ENCODE data around the gene CARNS1. TPM values are rescaled to one million over a fixed set of nuclear protein-coding genes. Genes with fewer than 3 reads are reported as not detected.

Gene CARNS1
- total and polyA plus RNA-seq, 11 donors = 0.89 to 33.6 (median 6.2) TPM

- Histone ChIP-seq H3K4me1 (peaks cover 0 to 43% (median 12%) of the 10 kb centered on the region in 12 donors), H3K27ac (no peak overlapping the region), H3K4me3 (no peak overlapping the region), H3K9me3 (no peaks in the 10 kb centered on the region), H3K36me3 (no peaks in the 10 kb centered on the region), H3K27me3 (peaks cover 0 to 56% (median 16%) of the 10 kb centered on the region in 9 donors)
- no peak for TF ChIP-seq POLR2A (IDR thresholded peaks at IDR 0.05)
- no peak for TF ChIP-seq CTCF (IDR thresholded peaks at IDR 0.05)
- ATAC-seq (no peak), DNase-seq (no peak)
- 64 to 71% (median 66%) methylated on average over 7 of the region's 7 CpGs for WGBS, 4 donors
- intact Hi-C loops (cut with DNase I) = no loop called here
These were observed 3.7 kb upstream of the CARNS1 start for GRCh38 chr11:67411785-67412152.

GRCh38 chr11:67412495-67413179 lies 2.8 kb upstream of the CARNS1 start:
- H3K27ac ChIP-seq = no peak overlapping the region
- no peak overlapping the region for H3K4me3 ChIP-seq
- intact Hi-C loops (cut with DNase I) = no loop called here
- DNase-seq = no peak
- H3K27me3 ChIP-seq = peaks cover 0 to 56% (median 16%) of the 10 kb centered on the region in 9 donors
- TF ChIP-seq CTCF (IDR thresholded peaks at IDR 0.05) (no peak), POLR2A (IDR thresholded peaks at IDR 0.05) (no peak)
- WGBS, 4 donors = 61 to 83% (median 76%) methylated on average over 5 to 9 of the region's 9 CpGs
- H3K4me1 ChIP-seq = peaks cover 3 to 52% (median 17%) of the 10 kb centered on the region in 12 donors
- no peaks in the 10 kb centered on the region for H3K9me3 ChIP-seq
- no peak for ATAC-seq
- no peaks in the 10 kb centered on the region for H3K36me3 ChIP-seq

GRCh38 chr11:67413266-67413849 lies 2.1 kb upstream of the CARNS1 start:
- Histone ChIP-seq H3K27me3 (peaks cover 0 to 56% (median 16%) of the 10 kb centered on the region in 9 donors), H3K9me3 (no peaks in the 10 kb centered on the region), H3K4me3 (no peak overlapping the region), H3K36me3 (no peaks in the 10 kb centered on the region), H3K4me1 (peaks cover 3 to 53% (median 23%) of the 10 kb centered on the region in 12 donors), H3K27ac (no peak overlapping the region)
- intact Hi-C loops (cut with DNase I) = no loop called here
- 71 to 78% (median 73%) methylated on average over 1 to 2 of the region's 2 CpGs for WGBS, 4 donors
- ATAC-seq (no peak), DNase-seq (no peak)
- TF ChIP-seq POLR2A (IDR thresholded peaks at IDR 0.05) = no peak
- no peak for TF ChIP-seq CTCF (IDR thresholded peaks at IDR 0.05)

GRCh38 chr11:67416416-67417335 lies 1.2 kb downstream of the CARNS1 start:
- Histone ChIP-seq H3K4me3 (peak overlapping the region in 1 of 12 donors; percentile 52), H3K4me1 (peaks cover 3 to 67% (median 43%) of the 10 kb centered on the region in 12 donors), H3K9me3 (no peaks in the 10 kb centered on the region), H3K27ac (peak overlapping the region in 11 of 12 donors; percentile 47 to 96 (median 91)), H3K27me3 (peaks cover 0 to 26% (median 8%) of the 10 kb centered on the region in 9 donors), H3K36me3 (no peaks in the 10 kb centered on the region)
- ATAC-seq (no peak), DNase-seq (no peak)
- 49 to 57% (median 53%) methylated on average over 15 to 21 of the region's 21 CpGs for WGBS, 4 donors
- TF ChIP-seq CTCF (IDR thresholded peaks at IDR 0.05) (no peak), POLR2A (IDR thresholded peaks at IDR 0.05) (no peak)
- intact Hi-C loops (cut with DNase I) = no loop called here
